Hepatocyte (in vitro differentiated cells): ENCODE measurements around the gene BTBD19.

ENCODE experiments used
- CTCF ChIP-seq: fragments of 200-600 bp; sonication (generic); IDR thresholded peaks from 2 replicates; pipeline ENCODE4 v1.5.1; 2016; ENCODE audit warnings: antibody characterized with exemption, mild to moderate bottlenecking; ENCODE audit not compliant: poor library complexity
- EZH2 ChIP-seq: fragments of 200-600 bp; sonication (generic); IDR thresholded peaks from 2 replicates; pipeline ENCODE4 v1.6.1; 2016; ENCODE audit warnings: antibody characterized with exemption, mild to moderate bottlenecking, borderline replicate concordance
- EZH2phosphoT487 ChIP-seq: fragments of 200-600 bp; sonication (generic); IDR thresholded peaks from one replicate; pipeline ENCODE4 v1.6.1; 2018; ENCODE audit warnings: antibody characterized with exemption, mild to moderate bottlenecking, low read depth, moderate library complexity; ENCODE audit not compliant: unreplicated experiment, severe bottlenecking

DNA sequence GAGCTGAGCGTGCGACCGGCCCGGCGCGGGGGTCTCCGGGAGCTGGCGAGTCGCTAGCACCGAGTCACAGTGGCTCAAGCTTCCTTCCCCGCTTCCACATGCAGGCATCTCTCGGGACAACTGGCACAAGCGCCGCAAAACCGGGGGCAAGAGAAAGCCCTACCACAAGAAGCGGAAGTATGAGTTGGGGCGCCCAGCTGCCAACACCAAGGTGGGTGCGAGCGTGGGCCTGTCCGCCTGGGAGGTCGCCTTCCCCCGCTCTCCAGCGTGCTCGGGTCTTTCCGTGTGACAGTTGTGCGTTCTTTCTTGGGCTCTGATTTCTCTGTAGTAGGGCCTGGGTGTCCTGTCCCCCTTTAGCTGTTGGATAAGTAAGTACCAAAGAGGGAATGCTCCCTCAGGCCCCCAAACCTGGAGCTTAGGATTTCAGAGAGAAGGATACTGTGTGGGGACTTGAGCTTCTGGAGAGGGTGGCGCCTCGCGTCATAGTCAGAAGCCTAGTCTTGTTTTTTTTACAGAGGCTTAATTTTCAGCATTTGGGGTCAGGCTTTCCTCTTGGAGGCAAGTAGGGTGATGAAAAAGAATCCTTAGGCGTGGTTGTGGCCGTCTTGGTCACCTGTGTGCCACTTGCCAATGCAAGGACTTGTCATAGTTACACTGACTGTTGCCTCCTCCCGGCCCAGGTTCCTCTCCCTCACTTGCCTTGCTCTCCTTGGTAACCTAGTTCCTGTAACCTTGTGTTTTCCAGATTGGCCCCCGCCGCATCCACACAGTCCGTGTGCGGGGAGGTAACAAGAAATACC lies 32.2 kb upstream of the BTBD19 start:
- TF ChIP-seq CTCF, result no peak
- no peak for TF ChIP-seq EZH2phosphoT487
- TF ChIP-seq EZH2, result no peak
